Epithelial cell of esophagus (primary cell): ENCODE measurements around the gene DLL1.

Source experiments
- DNase-seq: peaks from one replicate; pipeline ENCODE4 v3.0.0; 2010; ENCODE audit warnings: low read depth
- H3K4me3 ChIP-seq: 2 replicates; pipeline ENCODE4 v1.5.1; 2011; ENCODE audit warnings: mild to moderate bottlenecking, low read length, control low read depth
- CTCF ChIP-seq: IDR thresholded peaks from 2 replicates; pipeline ENCODE4 v1.5.1; 2011; ENCODE audit warnings: low read depth, mild to moderate bottlenecking, low read length, control low read depth, inconsistent platforms; ENCODE audit not compliant: insufficient read depth; ENCODE audit errors: missing control alignments

The DLL1 gene

GRCh38 chr6:170254315-170255213 lies 36.3 kb downstream of the DLL1 start:
- no peak overlapping the region for H3K4me3 ChIP-seq
- TF ChIP-seq CTCF = no peak
- DNase-seq = no peak

- no peak overlapping the region for H3K4me3 ChIP-seq
- no peak for TF ChIP-seq CTCF
- DNase-seq = no peak
These were observed 37.0 kb downstream of the DLL1 start for GRCh38 chr6:170253910-170254269.

- TF ChIP-seq CTCF = no peak
- no peak for DNase-seq
- no peak overlapping the region for H3K4me3 ChIP-seq
These were observed 37.5 kb downstream of the DLL1 start for GRCh38 chr6:170253226-170253909.

- H3K4me3 ChIP-seq = no peak overlapping the region
- TF ChIP-seq CTCF = no peak
- DNase-seq = no peak
These were observed 38.9 kb downstream of the DLL1 start for GRCh38 chr6:170251776-170252571.

- no peak for TF ChIP-seq CTCF
- H3K4me3 ChIP-seq = no peak overlapping the region
- DNase-seq = peak; percentile 70
These were observed 39.7 kb downstream of the DLL1 start for GRCh38 chr6:170250981-170251775.

- TF ChIP-seq CTCF = no peak
- DNase-seq = no peak
- no peak overlapping the region for H3K4me3 ChIP-seq
These were observed 40.4 kb downstream of the DLL1 start for GRCh38 chr6:170250455-170250854.
